ENCODE data around the gene ZNF581. TPM values are rescaled to one million over a fixed set of nuclear protein-coding genes. Genes with fewer than 3 reads are reported as not detected.
A peak's percentile ranks its signal among the peaks of the same experiment; 100 is the strongest.

ZNF581 gene
- polyA plus RNA-seq, 1 of the 3 experiments (the other 2 are of a cell fraction), result 24.7 TPM

DNA sequence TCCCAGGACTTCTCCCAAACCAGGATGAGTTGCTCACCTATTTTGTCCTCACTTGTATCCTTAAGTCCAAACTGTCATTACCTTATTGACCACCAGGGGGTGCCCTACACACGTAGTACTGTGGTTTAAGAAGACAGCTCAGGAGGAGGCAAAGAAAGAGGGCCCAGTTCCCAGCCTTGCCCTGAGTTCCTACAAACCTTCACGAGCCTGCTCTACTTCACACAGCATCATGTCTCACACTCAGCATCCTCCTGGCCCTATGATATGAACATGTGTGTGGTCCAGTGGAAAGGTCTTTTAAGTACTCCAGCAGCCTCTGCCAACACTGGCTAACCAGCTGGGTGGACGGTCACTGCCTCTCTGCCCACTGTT, 11.0 kb upstream of the ZNF581 start:
- no peaks in the 10 kb centered on the region for H4K20me1 ChIP-seq (ENCODE audit: insufficient read depth)
- no peak overlapping the region for H3K9ac ChIP-seq
- no peaks in the 10 kb centered on the region for H3K9me3 ChIP-seq
- peak; percentile 62 for DNase-seq
- POLR2A ChIA-PET, result interaction anchor here (0.9 to 2.4 kb wide), 2 partner anchors 20 to 22 kb away, joined by 3 to 5 read pairs; no protein-coding TSS in a partner anchor
- peaks cover 26% of the 10 kb centered on the region for H3K79me2 ChIP-seq (ENCODE audit: insufficient read depth)
- H3K9me2 ChIP-seq, result no peaks in the 10 kb centered on the region
- H3K4me3 ChIP-seq (ENCODE audit: low read depth in 2 of 2, low read length in 1 of 2), result peak overlapping the region in 1 of 2 experiments; percentile 30; a peak in 1 of 4 replicates
- peak overlapping the region in 1 of 2 experiments; percentile 26; a peak in 1 of 4 replicates for H3K27ac ChIP-seq (ENCODE audit: low read depth in 2 of 2, low read length in 1 of 2)
- H3K4me2 ChIP-seq, result no peak overlapping the region
- H3F3A ChIP-seq (replicated peaks; ENCODE audit: insufficient read depth), result peaks cover 10% of the 10 kb centered on the region
- H3K4me1 ChIP-seq (ENCODE audit: control insufficient read depth in 1 of 2, insufficient read depth in 2 of 2, low read depth in 1 of 2, low read length in 1 of 2), result peaks cover 0 to 14% of the 10 kb centered on the region in 2 experiments; a peak in 1 of 4 replicates
- WGBS (ENCODE audit: low lambda C conversion rate), result 33% methylated on average over 3 of the region's 3 CpGs
- H2AFZ ChIP-seq (ENCODE audit: low read depth), result 0 out of 2 replicates have a peak overlapping the region, but pooled peaks have one; percentile 43
- TF ChIP-seq FOXJ3 (CRISPR knock-in tag; IDR thresholded peaks at IDR 0.05) (no peak), RAD21 (IDR thresholded peaks at IDR 0.05; ENCODE audit: low read length) (peak; percentile 82), SMC3 (IDR thresholded peaks at IDR 0.05; ENCODE audit: low read depth, low read length) (peak; percentile 45), CHD2 (IDR thresholded peaks at IDR 0.05; ENCODE audit: low read length, partially characterized antibody) (peak; percentile 12), SIN3A (IDR thresholded peaks at IDR 0.05; ENCODE audit: borderline replicate concordance, low read depth, low read length) (peak; percentile 26; the same call in 1 of the 2 replicates), NFIC (IDR thresholded peaks at IDR 0.05; ENCODE audit: borderline replicate concordance) (no peak), MEF2A (IDR thresholded peaks at IDR 0.05; ENCODE audit: borderline replicate concordance, low read depth) (no peak), RFX5 (IDR thresholded peaks at IDR 0.05; ENCODE audit: low read length) (peak; percentile 52; the same call in 1 of the 2 replicates)
- TF ChIP-seq, protein P1, sequence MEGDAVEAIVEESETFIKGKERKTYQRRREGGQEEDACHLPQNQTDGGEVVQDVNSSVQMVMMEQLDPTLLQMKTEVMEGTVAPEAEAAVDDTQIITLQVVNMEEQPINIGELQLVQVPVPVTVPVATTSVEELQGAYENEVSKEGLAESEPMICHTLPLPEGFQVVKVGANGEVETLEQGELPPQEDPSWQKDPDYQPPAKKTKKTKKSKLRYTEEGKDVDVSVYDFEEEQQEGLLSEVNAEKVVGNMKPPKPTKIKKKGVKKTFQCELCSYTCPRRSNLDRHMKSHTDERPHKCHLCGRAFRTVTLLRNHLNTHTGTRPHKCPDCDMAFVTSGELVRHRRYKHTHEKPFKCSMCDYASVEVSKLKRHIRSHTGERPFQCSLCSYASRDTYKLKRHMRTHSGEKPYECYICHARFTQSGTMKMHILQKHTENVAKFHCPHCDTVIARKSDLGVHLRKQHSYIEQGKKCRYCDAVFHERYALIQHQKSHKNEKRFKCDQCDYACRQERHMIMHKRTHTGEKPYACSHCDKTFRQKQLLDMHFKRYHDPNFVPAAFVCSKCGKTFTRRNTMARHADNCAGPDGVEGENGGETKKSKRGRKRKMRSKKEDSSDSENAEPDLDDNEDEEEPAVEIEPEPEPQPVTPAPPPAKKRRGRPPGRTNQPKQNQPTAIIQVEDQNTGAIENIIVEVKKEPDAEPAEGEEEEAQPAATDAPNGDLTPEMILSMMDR (IDR thresholded peaks at IDR 0.05), result peak; percentile 83
- H3K27me3 ChIP-seq (ENCODE audit: insufficient read depth), result no peaks in the 10 kb centered on the region
- no peaks in the 10 kb centered on the region for H3K36me3 ChIP-seq (replicated peaks in 1 of 2; ENCODE audit: control insufficient read depth in 1 of 2, insufficient read depth in 2 of 2, low read length in 1 of 2)
- CTCF ChIA-PET, result interaction anchor here (0.6 to 4.6 kb wide), 40 partner anchors 8 to 581 kb away, joined by 3 to 40 read pairs (median 4); partner anchors contain the start of genes CCDC106, EPN1, U2AF2 and ZNF524

DNA sequence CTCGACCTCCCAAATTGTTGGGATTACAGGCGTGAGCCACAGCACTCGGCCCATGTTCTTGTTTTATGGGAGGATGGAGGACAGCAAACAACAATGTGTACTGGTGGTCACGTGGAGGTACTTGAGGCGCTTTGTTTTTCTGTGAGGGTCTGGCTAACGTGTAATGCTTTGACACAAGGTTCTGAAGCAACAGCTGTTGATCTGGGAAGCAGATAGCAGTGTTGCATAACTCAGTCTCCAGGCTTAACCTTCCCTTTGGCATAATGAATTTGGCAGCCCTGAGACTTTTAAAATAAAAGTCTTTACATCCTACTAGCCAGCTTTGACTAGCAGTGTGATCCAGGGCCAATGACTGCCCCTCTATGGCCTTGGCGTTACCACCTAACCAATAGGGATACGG, 9.6 kb upstream of the ZNF581 start:
- peaks cover 40% of the 10 kb centered on the region for H3K79me2 ChIP-seq (ENCODE audit: insufficient read depth)
- H4K20me1 ChIP-seq (ENCODE audit: insufficient read depth), result no peaks in the 10 kb centered on the region
- peak overlapping the region; percentile 97; the same call in 1 of the 2 replicates for H3K4me2 ChIP-seq
- no peak overlapping the region for H3K9ac ChIP-seq
- H3K27ac ChIP-seq (ENCODE audit: low read depth in 2 of 2, low read length in 1 of 2), result no peak overlapping the region; a peak in 1 of 4 replicates
- WGBS (ENCODE audit: low lambda C conversion rate), result 96% methylated on average over 8 of the region's 8 CpGs
- ChIA-PET CTCF (interaction anchor here (0.7 to 4.6 kb wide), 15 partner anchors 10 to 493 kb away, joined by 3 to 40 read pairs (median 9); partner anchors contain the start of genes CCDC106, U2AF2, ZNF581 and ZNF784), POLR2A (interaction anchor here (2.4 kb wide), 1 partner anchor 20 kb away, joined by 5 read pairs; no protein-coding TSS in a partner anchor)
- H3K4me3 ChIP-seq (ENCODE audit: low read depth in 2 of 2, low read length in 1 of 2), result no peak overlapping the region
- no peaks in the 10 kb centered on the region for H3K9me2 ChIP-seq
- H3F3A ChIP-seq (replicated peaks; ENCODE audit: insufficient read depth), result peaks cover 15% of the 10 kb centered on the region
- H3K36me3 ChIP-seq (replicated peaks in 1 of 2; ENCODE audit: control insufficient read depth in 1 of 2, insufficient read depth in 2 of 2, low read length in 1 of 2), result peaks cover 0 to 6% of the 10 kb centered on the region in 2 experiments
- peaks cover 0 to 16% of the 10 kb centered on the region in 2 experiments; a peak in 1 of 4 replicates for H3K4me1 ChIP-seq (ENCODE audit: control insufficient read depth in 1 of 2, insufficient read depth in 2 of 2, low read depth in 1 of 2, low read length in 1 of 2)
- TF ChIP-seq NFIC (IDR thresholded peaks at IDR 0.05; ENCODE audit: borderline replicate concordance), result no peak
- TF ChIP-seq EP300 (IDR thresholded peaks at IDR 0.05; ENCODE audit: borderline replicate concordance in 1 of 2, low read depth in 1 of 2, low read length in 1 of 2), result no peak
- TF ChIP-seq POLR2AphosphoS5 (IDR thresholded peaks at IDR 0.05; ENCODE audit: low read depth, low read length), result no peak
- no peak for TF ChIP-seq TAF1 (IDR thresholded peaks at IDR 0.05; ENCODE audit: borderline replicate concordance, low read depth, low read length)
- no peak for TF ChIP-seq GATA2 (CRISPR knock-in tag; IDR thresholded peaks at IDR 0.05)
- TF ChIP-seq MEF2A (IDR thresholded peaks at IDR 0.05; ENCODE audit: borderline replicate concordance, low read depth), result no peak
- TF ChIP-seq YY1 (IDR thresholded peaks at IDR 0.05; ENCODE audit: low read depth), result no peak
- TF ChIP-seq, protein P2, sequence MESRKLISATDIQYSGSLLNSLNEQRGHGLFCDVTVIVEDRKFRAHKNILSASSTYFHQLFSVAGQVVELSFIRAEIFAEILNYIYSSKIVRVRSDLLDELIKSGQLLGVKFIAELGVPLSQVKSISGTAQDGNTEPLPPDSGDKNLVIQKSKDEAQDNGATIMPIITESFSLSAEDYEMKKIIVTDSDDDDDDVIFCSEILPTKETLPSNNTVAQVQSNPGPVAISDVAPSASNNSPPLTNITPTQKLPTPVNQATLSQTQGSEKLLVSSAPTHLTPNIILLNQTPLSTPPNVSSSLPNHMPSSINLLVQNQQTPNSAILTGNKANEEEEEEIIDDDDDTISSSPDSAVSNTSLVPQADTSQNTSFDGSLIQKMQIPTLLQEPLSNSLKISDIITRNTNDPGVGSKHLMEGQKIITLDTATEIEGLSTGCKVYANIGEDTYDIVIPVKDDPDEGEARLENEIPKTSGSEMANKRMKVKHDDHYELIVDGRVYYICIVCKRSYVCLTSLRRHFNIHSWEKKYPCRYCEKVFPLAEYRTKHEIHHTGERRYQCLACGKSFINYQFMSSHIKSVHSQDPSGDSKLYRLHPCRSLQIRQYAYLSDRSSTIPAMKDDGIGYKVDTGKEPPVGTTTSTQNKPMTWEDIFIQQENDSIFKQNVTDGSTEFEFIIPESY (IDR thresholded peaks at IDR 0.05; ENCODE audit: borderline replicate concordance, low read depth), result no peak
- TF ChIP-seq SMC3 (IDR thresholded peaks at IDR 0.05; ENCODE audit: low read depth, low read length), result no peak
- no peak for TF ChIP-seq NRF1 (IDR thresholded peaks at IDR 0.05; ENCODE audit: low read depth, low read length)
- TF ChIP-seq FOSL2 (IDR thresholded peaks at IDR 0.05; ENCODE audit: borderline replicate concordance, low read depth), result no peak
- TF ChIP-seq, protein P3, sequence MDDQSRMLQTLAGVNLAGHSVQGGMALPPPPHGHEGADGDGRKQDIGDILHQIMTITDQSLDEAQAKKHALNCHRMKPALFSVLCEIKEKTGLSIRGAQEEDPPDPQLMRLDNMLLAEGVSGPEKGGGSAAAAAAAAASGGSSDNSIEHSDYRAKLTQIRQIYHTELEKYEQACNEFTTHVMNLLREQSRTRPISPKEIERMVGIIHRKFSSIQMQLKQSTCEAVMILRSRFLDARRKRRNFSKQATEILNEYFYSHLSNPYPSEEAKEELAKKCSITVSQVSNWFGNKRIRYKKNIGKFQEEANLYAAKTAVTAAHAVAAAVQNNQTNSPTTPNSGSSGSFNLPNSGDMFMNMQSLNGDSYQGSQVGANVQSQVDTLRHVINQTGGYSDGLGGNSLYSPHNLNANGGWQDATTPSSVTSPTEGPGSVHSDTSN (IDR thresholded peaks at IDR 0.05), result no peak
- TF ChIP-seq GABPA (IDR thresholded peaks at IDR 0.05; ENCODE audit: low read depth), result no peak
- TF ChIP-seq ELF1 (IDR thresholded peaks at IDR 0.05), result no peak
- no peak for TF ChIP-seq FOXJ3 (CRISPR knock-in tag; IDR thresholded peaks at IDR 0.05)
- TF ChIP-seq EZH2phosphoT487 (IDR thresholded peaks at IDR 0.05; ENCODE audit: borderline replicate concordance, low read depth), result no peak
- no peak for DNase-seq
- H3K27me3 ChIP-seq (ENCODE audit: insufficient read depth), result no peaks in the 10 kb centered on the region
- no peaks in the 10 kb centered on the region for H3K9me3 ChIP-seq
- H2AFZ ChIP-seq (ENCODE audit: low read depth), result peak overlapping the region; percentile 97; the same call in 1 of the 2 replicates

Measured in SK-N-SH (cell line).